Osteocyte (in vitro differentiated cells): ENCODE results near the gene BNIP1. TPM values are rescaled to one million over a fixed set of nuclear protein-coding genes. Genes with fewer than 3 reads are reported as not detected.
"Not testable (repeated sequence)": the region's sequence is repeated elsewhere in the genome, so short reads cannot be mapped to it uniquely, and the experiment has no call there.

ENCODE experiments used
- DNase-seq: peaks from one replicate; pipeline ENCODE4 v3.0.0; 2021; ENCODE audit warnings: mixed read lengths; ENCODE audit not compliant: unreplicated experiment; ENCODE audit errors: extremely low spot score
- H3K27ac Mint-ChIP-seq: one replicate; pipeline ENCODE4 v1.8.0; 2021; ENCODE audit warnings: mild to moderate bottlenecking, mixed read lengths; ENCODE audit not compliant: unreplicated experiment
- H3K27me3 Mint-ChIP-seq: one replicate; pipeline ENCODE4 v1.8.0; 2021; ENCODE audit warnings: mixed read lengths; ENCODE audit not compliant: unreplicated experiment
- H3K36me3 Mint-ChIP-seq: one replicate; pipeline ENCODE4 v1.8.0; 2021; ENCODE audit warnings: mixed read lengths; ENCODE audit not compliant: unreplicated experiment
- H3K4me1 Mint-ChIP-seq: one replicate; pipeline ENCODE4 v1.8.0; 2021; ENCODE audit warnings: mixed read lengths; ENCODE audit not compliant: unreplicated experiment
- H3K4me3 Mint-ChIP-seq: one replicate; pipeline ENCODE4 v1.8.0; 2021; ENCODE audit warnings: mild to moderate bottlenecking, moderate library complexity, mixed read lengths; ENCODE audit not compliant: unreplicated experiment
- H3K9me3 Mint-ChIP-seq: one replicate; pipeline ENCODE4 v1.8.0; 2021; ENCODE audit warnings: mixed read lengths; ENCODE audit not compliant: unreplicated experiment
- total RNA-seq: library from RNA; stranded (reverse); gene quantifications from 2 replicates; pipeline ENCODE4 v1.2.1, GENCODE V29; 2021
- TF ChIP-seq, protein P1 (sequence below): fragments of 200-600 bp; sonication (generic); IDR thresholded peaks from 2 replicates; pipeline ENCODE4 v1.5.0; 2021; ENCODE audit warnings: antibody characterized with exemption, mild to moderate bottlenecking, moderate library complexity

BNIP1 gene
- total RNA-seq, 1 donor from 2014 or later: 10.5 TPM

DNA sequence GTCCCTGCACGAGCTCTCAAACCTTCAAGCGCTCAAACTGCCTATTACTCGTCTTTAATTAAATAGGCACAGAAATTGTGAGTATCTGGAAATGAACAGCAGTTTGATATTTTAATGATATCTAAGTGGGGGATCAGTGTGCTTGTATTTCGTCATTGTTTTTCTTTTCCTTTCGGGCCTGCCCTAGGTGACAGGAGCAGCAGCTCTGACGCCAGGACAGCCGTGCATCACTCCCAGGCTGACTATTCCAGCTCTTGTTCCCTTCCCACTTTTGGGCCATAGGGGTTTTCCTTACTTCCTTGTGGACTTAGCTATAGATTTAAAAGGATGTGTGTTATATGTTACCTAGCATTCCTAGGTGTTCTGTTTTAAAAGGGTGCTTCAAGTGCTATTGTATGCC, 9.5 kb downstream of the BNIP1 start:
- no peak for DNase-seq
- Mint-ChIP-seq H3K9me3 (no peaks in the 10 kb centered on the region), H3K4me1 (no peaks in the 10 kb centered on the region), H3K4me3 (no peak overlapping the region), H3K27me3 (no peaks in the 10 kb centered on the region), H3K36me3 (peaks cover 39% of the 10 kb centered on the region), H3K27ac (no peak overlapping the region)
- TF ChIP-seq, protein P1, sequence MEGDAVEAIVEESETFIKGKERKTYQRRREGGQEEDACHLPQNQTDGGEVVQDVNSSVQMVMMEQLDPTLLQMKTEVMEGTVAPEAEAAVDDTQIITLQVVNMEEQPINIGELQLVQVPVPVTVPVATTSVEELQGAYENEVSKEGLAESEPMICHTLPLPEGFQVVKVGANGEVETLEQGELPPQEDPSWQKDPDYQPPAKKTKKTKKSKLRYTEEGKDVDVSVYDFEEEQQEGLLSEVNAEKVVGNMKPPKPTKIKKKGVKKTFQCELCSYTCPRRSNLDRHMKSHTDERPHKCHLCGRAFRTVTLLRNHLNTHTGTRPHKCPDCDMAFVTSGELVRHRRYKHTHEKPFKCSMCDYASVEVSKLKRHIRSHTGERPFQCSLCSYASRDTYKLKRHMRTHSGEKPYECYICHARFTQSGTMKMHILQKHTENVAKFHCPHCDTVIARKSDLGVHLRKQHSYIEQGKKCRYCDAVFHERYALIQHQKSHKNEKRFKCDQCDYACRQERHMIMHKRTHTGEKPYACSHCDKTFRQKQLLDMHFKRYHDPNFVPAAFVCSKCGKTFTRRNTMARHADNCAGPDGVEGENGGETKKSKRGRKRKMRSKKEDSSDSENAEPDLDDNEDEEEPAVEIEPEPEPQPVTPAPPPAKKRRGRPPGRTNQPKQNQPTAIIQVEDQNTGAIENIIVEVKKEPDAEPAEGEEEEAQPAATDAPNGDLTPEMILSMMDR: no peak

DNA sequence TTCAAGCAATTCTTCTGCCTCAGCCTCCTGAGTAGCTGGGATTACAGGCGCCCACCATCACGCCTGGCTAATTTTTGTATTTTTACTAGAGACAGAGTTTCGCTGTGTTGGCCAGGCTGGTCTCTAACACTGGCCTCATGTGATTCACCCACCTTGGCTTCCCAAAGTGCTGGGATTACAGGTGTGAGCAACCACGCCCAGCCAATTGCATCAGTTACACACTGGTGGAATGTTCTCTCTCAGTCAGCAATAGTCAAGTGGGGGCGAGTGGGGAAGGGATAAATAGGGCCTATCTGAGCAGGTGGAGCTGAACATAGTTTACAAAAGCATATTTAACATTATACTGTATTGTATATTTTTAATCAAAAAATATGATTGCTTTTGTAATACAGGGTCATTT, 10.3 kb downstream of the BNIP1 start:
- DNase-seq, H3K4me1 Mint-ChIP-seq, H3K9me3 Mint-ChIP-seq, H3K4me3 Mint-ChIP-seq, H3K27me3 Mint-ChIP-seq, H3K27ac Mint-ChIP-seq: not testable (repeated sequence)
- peaks cover 36% of the 10 kb centered on the region for H3K36me3 Mint-ChIP-seq

DNA sequence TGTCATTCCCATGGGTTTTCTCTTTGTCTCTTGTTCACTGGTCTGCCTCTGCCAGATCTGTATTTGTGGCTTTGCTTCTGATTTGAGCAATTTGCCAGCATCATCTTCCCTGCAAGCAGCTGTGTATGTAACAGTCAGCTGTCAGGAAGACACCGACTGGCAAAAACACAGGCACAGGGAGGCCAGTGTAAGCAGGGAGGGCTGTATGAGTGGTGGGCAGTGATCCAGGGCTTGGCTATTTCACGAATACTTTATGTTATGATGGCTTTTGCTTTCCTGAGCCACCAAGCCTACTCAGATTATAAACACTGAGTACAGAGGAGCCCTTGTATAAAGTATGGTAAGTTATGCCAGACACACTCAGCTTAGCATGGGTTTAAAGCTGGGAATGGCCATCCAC, 11.6 kb downstream of the BNIP1 start:
- H3K27me3 Mint-ChIP-seq: no peaks in the 10 kb centered on the region
- peak; percentile 34 for DNase-seq
- H3K9me3 Mint-ChIP-seq: no peaks in the 10 kb centered on the region
- H3K36me3 Mint-ChIP-seq: peaks cover 32% of the 10 kb centered on the region
- H3K27ac Mint-ChIP-seq: no peak overlapping the region
- TF ChIP-seq, protein P1: no peak
- no peaks in the 10 kb centered on the region for H3K4me1 Mint-ChIP-seq
- no peak overlapping the region for H3K4me3 Mint-ChIP-seq

DNA sequence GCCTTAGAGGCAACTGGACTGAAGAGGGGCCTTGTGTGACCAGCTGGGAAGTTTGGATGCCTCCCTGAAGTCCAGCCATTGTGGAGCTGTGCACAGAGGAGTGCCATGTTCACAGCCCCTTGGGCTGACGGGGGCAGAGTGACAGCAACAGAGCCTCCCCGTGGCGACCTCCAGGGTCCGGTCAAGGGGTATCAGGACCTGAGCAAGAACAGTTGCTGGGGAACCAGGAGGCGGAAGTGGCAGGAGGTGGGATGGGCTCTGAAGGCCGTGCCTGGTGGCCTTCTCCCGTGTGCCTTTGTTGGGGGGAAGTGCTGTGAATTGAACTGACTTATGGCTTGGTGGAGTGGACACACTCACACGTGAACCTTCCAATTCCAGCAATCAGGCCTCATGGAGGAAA, 14.0 kb downstream of the BNIP1 start:
- TF ChIP-seq, protein P1: no peak
- Mint-ChIP-seq H3K36me3 (peaks cover 32% of the 10 kb centered on the region), H3K4me1 (no peaks in the 10 kb centered on the region), H3K27me3 (no peaks in the 10 kb centered on the region), H3K27ac (no peak overlapping the region), H3K9me3 (no peaks in the 10 kb centered on the region), H3K4me3 (no peak overlapping the region)
- peak; percentile 80 for DNase-seq

DNA sequence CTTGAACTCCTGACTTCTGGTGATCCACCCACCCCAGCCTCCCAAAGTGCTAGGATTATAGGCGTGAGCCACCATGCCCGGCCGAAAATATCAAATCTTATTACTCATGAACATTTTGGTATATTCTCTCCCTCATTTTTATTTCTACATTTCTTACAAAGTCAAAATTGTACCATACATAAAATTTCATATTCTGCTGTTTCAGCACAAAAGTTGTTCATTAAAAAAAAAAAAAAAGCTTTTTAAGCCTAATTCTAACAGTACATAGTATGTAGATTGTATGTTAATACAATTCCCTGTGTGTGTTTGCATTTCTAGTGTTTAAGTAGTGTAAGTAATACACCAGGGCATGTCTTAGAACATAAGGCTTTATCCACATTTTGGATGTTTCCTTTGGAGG, 14.9 kb downstream of the BNIP1 start:
- no peak overlapping the region for H3K4me3 Mint-ChIP-seq
- H3K36me3 Mint-ChIP-seq: peaks cover 33% of the 10 kb centered on the region
- TF ChIP-seq, protein P1: no peak
- H3K9me3 Mint-ChIP-seq: no peaks in the 10 kb centered on the region
- no peak for DNase-seq
- no peaks in the 10 kb centered on the region for H3K27me3 Mint-ChIP-seq
- no peak overlapping the region for H3K27ac Mint-ChIP-seq
- H3K4me1 Mint-ChIP-seq: no peaks in the 10 kb centered on the region

DNA sequence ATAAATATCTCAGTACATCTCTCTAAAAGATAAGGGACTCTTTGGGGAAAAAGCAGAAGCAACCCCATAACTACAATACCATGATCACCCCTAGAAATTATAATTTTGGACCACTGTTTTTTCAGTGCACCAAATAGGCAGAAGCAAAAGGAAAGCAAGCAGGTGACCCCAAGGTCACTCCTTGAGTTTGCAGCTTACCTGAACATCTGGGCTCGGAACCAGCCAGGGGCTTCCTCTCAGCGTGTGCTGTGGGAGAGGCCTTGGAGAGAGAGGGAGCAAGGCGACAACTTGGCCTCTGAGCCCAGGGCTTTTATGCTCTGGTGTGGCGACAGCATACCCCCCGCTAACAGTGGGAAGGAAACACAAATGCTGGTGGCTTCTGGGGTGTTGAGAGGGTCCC, 16.8 kb downstream of the BNIP1 start:
- TF ChIP-seq, protein P1: no peak
- peaks cover 28% of the 10 kb centered on the region for H3K36me3 Mint-ChIP-seq
- no peaks in the 10 kb centered on the region for H3K9me3 Mint-ChIP-seq
- no peaks in the 10 kb centered on the region for H3K27me3 Mint-ChIP-seq
- H3K4me1 Mint-ChIP-seq: peaks cover under 1% of the 10 kb centered on the region
- peak; percentile 46 for DNase-seq
- no peak overlapping the region for H3K4me3 Mint-ChIP-seq
- no peak overlapping the region for H3K27ac Mint-ChIP-seq
